HG03039 (cell line): ENCODE data around the gene FOXL2NB.

Experiments
- ATAC-seq: cut with Tn5 transposase; IDR thresholded peaks from one replicate; pipeline ENCODE4 v1.9.1; 2021; ENCODE audit warnings: mild to moderate bottlenecking, moderate library complexity; ENCODE audit not compliant: unreplicated experiment

The FOXL2NB gene

DNA sequence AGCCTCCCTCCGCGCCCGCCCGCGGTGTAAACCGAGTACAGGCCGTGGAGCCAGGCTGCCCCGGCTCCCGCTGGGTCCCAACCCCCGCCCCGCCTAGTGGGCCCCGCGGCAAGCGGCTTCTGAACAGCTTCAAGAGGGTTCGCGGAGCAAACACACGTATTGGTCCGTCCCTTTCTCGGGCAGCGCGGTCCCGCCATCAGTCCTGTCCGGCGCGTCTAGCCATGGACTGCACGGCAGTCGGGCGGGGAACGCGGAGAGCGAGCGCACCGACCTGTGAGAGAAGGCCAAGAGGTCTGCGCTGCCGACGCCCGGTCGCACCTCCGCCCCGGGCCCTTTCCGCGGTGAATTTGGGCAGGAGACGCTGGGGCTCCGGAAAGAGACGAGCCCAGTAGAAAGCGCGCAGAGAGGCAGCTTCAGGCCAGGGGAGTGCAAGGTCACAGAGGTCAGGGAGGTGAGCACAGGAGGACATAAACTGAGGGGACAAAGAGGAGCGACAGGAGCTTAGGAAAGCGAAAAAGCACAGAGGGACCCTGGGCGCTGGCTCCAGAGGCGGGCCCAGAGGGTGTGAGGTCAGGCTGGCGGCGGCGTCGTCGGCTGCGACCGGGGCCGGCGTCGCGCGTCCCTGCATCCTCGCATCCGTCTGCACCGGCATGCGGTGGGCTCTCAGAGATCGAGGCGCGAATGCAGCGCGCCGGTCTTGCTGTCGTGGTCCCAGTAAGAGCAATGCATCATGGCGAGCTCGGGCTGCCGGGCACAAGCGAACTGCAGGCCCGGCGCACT lies 1.9 kb upstream of the FOXL2NB start:
- no peak for ATAC-seq

DNA sequence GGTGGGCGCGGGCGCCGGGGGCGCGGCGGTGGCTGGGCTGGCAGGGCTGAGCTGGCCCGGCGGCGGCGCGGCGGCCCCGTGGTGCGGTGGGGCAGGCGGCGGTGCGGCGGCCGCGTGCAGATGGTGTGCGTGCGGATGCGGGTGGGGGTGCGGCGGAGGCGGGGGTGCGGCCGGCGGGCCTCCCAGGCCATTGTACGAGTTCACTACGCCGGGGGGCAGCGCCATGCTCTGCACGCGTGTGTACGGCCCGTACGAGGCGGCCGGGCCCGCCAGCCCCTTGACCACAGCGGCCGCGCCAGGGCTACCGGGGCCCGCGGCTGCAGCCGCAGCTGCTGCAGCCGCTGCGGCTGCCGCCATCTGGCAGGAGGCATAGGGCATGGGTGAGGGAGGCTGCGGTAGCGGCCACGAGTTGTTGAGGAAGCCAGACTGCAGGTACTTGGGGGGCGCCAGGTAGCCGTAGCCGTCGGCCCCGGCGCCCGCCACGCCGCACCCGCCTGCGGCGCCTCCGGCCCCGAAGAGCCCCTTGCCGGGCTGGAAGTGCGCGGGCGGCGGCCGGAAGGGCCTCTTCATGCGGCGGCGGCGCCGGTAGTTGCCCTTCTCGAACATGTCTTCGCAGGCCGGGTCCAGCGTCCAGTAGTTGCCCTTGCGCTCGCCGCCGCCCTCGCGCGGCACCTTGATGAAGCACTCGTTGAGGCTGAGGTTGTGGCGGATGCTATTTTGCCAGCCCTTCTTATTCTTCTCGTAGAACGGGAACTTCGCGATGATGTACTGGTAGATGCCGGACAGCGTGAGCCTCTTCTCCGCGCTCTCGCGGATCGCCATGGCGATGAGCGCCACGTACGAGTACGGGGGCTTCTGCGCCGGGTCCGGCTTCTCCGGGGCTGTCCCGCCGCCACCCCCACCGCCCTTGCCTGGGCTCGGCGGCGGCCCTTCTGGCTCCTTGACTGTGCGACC lies 1.0 kb upstream of the FOXL2NB start:
- ATAC-seq, result no peak

DNA sequence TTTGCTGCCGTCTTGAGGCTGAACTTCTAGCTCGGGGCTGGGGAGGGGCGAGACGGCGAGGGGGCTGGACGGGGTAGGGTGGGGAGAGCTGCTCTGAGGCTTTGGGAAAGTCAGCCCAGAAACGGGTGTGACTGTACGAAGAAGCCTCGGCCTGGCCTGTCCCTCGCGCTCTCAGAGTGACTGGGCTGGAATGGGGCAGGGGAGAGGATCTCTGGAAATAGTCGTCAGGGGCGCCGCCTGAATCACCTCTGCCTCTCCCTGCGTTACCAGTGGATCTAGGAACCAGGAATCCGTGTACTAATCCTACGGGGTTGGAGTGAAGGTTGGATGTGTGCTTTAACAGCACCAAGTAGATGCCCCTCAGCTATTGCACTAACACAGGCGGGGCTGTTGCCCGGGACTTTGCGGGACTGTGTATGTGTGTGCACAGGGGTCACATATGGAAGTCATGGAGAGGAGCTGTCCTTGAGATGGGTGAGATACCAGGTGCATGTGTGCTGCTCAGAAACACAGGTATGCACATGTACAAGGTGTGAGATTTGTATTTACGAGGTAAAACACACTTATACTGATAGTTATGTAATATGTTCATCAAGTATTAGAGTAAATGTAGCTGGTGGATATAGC lies 591 bp downstream of the FOXL2NB start:
- no peak for ATAC-seq

DNA sequence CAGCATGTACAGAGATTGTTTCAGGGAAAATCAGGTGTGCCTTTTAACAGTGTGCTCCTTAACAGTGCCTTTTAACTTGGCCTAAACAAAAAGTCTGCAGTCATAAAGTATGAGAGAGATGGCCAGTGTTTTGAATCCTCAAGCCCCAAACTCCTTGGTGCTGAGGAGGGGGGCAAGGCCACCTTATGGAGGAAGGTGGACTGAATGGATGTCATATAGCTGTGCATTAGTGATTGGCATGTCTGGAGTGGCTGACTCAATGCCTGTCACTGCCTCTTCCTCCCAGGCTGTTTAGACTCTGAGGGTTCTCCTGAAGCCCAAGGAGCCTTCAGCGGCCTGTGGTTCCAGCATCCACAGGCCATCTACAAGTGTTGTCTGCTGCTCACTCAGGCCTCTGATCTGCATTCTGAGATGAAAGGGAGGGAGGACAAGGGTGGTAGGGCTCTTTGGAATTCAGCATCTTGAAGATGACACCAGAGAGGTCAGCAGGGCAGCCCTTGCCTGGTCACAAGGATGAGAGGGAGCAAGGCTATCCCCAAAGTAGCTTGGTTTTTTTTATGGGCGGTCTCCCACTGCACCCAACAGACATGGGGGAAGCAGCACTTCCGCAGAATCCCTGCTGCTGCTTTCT lies 1.5 kb downstream of the FOXL2NB start:
- ATAC-seq, result no peak

DNA sequence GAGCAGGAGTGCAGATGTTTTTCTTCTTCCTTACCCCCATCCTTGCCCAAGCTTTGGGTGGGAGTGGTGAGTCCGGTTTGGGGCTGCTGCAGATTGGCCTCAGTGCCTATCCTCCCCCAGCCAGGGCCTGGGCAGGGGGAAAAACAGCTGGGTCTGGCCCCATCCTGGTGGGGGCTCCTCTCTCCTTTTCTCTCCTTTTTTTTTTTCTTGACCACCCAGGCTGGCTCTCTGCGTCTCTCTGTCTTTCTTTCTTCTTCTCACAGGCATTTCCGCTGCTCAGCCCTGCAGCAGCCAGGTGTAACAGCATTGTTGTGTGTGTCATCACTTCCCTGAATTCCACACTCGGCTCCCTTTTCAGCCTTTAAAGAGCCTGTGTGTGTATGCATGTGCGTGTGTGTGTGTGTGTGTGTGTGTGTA lies 2.0 kb downstream of the FOXL2NB start:
- no peak for ATAC-seq

DNA sequence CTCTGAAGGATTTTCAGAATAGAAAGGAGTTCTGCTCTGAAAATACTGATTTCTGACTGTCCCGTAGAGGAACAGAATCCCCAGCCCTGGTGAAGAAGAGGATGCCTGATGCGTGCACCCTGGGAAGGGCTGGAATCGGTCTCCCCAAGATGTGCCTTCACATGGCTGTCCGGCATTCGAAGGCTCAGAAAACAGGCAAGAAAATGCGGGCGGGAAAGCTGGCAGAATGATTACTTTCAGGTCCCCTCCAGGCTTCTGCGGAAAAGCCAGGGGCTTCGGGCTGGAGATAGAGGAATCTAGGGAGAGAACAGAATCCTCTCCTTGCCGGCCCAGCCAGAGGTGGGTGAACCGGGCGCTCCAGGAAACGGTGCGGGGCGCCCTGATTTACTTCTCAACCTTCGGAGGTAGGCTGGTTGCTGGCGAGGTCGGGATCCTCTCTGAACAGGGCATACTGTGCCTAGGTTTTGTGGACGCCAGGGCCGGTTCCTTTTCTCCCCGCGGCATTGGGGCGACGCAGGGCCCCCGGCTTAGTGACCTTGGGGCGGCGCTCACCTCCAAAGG lies 2.5 kb downstream of the FOXL2NB start:
- ATAC-seq, result no peak

DNA sequence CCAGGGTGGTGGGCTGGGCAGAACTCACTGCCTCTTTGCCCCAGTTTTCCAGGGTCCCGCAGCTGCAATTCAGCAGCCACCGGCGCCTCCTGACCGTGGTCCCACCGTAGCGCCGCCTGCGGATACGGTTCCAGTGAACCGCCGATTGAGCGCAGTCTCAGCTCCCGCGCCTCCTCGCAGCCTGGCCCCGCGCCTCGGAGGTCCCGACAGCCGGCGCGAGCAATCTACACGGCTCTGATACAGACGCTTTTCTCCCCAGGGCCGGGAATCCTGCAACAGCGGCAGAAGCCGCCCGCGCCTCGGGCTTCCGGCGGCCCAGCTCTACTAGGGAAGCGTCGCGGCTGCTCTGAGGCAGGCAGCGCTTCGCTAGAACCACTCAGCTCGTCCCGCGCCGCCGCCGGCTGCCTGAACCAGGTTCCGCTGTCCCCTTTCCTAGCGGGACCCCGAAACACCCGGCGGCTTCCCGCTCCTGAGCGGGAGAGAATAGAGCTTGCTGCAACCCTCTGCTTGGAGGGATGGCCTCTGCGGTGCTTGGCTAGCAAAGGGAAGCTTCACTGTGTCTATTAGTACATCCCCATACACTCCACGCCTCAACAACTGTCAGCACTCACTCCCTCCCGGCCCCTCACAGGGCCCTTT lies 3.1 kb downstream of the FOXL2NB start:
- ATAC-seq, result no peak

DNA sequence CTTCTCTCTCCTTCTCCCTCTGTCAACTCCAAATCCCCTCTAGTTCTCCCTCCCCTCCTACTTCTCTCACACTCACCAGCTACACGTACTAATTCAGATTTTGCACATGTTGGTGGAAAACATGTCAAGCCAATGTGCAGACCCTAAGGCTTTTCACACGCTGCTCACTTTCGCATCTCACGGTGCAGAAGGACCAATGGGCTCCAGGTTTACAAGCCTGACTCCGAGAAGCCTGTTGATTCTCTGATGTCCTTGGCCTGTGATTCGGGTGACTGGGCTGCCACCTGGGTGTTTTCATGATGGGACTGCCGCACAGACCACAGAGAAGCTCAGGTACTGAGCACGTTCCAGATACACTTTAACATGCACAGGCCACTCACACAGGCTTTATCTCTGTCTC lies 3.7 kb downstream of the FOXL2NB start:
- ATAC-seq, result no peak

DNA sequence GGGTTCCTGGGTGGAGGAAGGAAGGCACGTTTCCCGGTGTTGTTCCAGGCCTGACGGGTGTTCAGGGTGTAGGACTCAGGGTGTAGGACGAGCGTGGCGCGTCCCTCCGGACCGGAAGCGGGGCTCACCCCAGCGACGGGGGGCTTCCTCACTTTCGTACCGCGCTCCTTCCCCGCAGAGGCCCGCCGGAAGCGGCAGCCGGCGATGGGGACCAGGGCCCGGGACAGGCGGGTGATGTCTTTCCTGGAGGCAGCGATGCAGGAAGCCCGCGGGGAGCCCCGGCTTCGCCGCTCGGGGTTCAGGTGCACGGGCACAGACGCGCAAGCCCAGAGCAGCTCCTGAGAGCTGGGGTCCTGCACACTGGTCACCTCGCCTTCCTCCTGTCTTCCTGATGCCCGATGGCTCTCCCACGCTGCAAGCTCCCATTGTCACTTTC lies 13.4 kb downstream of the FOXL2NB start:
- ATAC-seq, result no peak

DNA sequence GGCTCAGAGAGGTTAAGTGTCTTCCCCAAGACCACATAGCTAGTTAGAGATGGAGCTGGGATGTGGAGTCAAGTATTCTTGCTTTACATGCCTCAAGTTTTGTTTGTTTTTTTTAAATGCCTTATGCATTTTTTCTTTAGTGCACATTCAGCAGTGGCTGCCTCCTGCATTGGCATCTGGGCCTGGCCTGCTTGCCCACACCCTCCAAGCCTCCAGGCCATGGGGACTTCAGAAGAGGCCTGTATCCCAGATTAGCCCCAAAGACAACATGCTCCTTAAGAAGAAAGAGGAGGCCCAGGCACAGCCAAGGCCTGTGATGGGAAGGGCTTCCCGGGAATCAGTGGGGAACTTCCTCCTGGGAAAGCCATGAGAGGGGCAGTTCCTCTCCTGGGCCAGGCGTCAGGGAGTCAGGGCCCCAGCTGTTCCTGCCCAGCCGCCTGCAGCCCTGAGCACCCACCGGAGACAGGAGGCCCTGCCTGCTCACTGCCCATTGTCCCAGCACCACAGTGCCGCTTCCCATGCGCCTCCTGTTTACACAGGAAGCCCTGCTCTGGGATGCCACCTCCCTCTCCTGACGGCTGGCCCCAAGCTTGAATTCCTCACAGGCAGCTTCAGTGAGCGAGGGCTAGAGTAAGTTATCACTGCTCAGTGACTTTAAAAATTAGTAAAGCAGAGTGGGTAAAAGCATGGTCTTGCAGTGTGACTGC lies 16.0 kb downstream of the FOXL2NB start:
- no peak for ATAC-seq

DNA sequence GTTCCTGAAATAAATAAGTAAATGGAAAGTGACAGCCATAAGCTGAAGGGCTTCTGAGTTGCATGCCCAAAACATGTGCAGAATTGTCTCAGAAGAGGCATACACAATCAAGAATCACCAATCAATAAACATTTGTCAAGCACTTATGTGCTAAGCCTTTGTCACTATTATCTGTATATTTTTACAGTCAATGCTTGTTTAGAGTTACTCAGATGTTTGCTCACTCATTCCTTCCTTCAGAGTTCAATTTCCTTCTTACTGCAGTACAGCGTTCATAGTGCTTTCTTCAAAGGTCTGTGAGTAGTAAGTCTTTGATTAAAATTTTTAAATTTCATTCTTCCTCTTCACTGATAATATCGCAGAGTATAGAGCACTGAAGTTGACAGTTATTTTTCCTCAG lies 17.2 kb downstream of the FOXL2NB start:
- no peak for ATAC-seq

DNA sequence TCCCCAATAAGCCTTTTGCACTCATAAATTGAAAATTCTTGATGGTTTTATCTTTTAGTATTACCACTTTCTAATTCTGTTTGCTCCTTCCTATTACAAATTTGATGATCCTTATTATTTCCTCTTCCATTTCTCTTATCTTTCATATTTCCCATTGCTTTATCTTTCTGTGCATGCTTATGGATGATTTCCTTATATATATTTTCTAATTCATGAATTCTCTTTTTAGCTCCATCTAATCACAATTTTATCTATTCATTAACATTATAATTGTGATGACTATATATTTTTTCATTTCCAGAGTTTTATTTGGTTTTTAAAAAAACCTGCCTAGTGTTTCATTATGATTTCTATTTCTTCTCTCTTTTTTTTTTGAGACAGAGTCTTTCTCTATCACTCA lies 17.9 kb downstream of the FOXL2NB start:
- ATAC-seq, result no peak

DNA sequence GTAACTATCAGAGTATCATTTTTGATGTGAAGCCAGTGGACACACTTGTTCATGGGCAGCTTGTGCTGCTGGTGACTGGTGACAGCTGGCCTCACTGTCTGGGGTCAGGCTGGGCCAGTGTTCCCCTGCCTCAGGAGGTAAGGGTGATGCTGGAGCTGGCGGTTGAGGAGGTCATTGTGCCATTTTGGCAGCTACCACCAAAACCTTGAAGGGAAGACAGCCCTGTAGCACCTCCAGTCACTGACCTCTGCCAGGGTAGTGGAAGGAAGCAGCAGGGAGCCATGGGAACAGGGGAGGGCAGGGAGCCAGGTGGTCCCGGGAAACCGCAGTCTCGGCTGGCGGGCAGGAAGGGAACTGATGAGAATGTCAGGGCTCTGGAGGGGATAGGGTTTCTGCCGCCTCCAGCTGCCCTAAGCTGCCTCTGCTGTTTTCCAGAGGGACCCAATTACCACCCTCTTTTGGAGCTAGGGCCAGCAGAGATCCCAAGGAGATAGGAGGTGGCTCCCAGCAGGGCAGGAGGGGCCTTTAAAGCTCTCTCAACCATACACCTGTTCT lies 24.8 kb downstream of the FOXL2NB start:
- ATAC-seq, result no peak

DNA sequence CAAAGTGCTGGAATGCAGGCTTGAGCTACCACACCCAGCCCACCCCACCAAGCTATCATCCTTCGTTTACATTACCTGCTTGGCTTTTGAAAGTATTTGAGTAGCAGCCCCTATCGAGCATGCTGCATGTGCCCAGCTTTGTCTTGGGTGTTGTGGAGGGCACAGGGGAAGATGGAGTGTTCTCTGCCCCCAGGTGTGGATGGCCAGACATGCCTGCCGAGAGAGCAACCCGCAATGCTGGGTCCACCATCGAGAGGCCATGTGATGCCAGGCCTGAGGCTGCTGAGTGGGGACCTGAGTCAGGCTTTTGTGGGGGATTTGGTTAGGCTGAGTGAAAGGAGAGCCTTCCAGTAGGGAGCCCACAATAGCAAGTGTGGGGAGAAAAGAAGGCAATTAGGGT lies 25.9 kb downstream of the FOXL2NB start:
- ATAC-seq, result no peak

DNA sequence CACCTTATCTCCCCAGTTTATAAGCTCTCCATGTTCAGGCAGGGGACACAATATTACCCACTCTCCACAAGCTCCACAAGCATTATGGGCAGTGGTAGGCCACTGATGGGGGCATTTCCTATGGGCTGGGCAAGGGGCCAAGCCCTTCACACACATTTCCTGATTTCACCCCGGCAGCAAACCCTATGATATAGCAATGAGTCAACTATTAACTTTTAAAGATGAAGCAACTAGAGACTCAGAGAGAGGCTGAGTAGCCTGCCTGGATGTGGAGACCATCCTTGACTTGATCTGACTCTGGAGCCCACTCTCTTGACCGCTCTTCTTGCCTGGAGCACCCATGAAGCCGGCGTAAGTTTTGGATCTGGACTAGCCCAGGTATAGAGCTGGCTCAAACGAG lies 27.4 kb downstream of the FOXL2NB start:
- ATAC-seq, result no peak

DNA sequence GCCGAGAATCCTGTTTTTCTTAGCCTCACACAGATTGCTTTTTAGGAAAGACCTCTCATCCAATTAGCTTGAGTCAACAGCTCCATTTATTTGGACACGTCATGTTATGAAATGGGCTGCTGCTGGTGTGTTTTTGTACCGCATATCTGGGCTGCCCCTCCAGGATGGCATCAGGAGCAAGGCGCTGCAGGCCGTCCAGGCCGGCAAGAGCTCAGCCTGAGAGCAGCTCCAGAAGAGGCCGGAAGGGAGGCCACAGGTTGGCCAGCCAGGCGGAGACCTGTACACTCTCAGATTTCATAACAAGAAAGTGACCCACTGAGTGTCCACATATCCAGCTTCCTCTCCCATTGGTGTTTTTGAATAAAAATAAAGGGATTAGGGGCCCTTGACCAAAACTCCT lies 28.3 kb downstream of the FOXL2NB start:
- ATAC-seq, result no peak

DNA sequence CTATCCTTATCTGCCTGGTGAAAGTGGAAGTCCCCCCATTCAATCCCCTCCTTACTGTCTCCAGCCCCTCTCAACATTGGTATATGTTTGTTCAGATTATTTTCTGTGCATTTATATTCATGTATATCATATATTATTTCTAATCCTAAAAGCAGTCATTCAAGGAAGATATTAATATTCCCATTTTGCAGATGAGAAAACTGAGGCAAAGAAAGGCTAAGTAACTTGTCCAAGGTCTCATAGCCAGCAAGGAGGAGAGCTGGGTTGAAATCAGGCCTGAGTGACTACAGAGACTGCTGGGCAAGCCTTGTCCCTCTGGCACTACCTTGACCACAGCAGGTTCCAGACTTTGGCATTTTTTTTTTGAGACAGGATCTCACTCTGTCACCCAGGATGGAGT lies 29.0 kb downstream of the FOXL2NB start:
- no peak for ATAC-seq

DNA sequence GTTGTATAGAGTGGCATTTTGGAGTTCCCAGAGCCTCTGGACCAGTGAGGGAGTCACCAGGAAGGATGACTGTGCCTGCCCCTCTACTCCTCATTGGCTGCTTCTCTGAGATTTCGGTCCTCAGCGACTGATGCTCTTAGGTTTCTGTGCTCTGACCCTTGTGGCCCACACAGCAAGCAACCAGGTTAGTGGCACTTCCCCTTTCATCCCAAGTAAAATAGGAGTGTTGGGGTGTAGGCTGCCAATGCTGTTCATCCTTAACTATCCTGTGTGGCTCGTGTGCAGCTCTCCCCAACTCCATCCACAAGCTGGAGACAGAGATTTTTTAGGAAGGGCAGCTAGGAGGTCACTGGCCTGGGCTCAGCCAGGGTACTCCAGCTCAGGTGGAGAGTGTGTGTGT lies 37.8 kb downstream of the FOXL2NB start:
- no peak for ATAC-seq

DNA sequence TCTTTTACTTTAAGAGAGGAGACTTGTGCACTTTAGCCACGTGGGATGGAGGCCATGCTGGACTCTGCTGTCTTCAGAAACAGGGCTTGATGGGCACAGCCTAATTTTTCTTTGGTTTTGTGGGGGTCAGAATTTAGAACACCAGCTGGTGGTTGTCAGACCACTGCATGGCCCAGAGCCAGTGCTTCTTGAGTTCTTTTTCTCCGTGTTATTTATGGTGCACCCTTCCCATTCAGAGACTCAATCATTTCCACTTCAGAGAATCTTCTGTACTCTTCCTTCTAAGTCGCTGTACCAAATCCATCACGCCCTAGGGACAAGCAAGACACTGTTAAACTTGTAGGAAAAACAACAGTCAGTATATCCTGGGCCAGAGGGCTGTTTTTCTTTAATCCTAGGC lies 38.9 kb downstream of the FOXL2NB start:
- no peak for ATAC-seq
